Lung (tissue), 12 donors: Measurements from ENCODE around the gene MFAP4. TPM values are rescaled to one million over a fixed set of nuclear protein-coding genes. Genes with fewer than 3 reads are reported as not detected.

Experiments
- ATAC-seq: fragments of 200-7000 bp; cut with Tn5 transposase; one replicate; pipeline ENCODE4 v1.9.1; 2020; ENCODE audit warnings: moderate number of reproducible peaks; ENCODE audit not compliant: insufficient read depth, low FRiP score
- DNase-seq, 3 donors: peaks; one replicate each; pipeline ENCODE4 v3.0.0-alpha.2; 2013 to 2017
- H3K27ac ChIP-seq, 2 donors: one replicate each; pipeline ENCODE4 v1.5.1; 2013; ENCODE audit warnings: mild to moderate bottlenecking in 2 of 2, moderate library complexity in 2 of 2, control low read depth in 1 of 2, inconsistent platforms in 1 of 2, low read depth in 1 of 2, low read length in 1 of 2
- H3K27me3 ChIP-seq, 3 donors: one replicate each; pipeline ENCODE4 v1.5.1; 2013; ENCODE audit warnings: low read length in 2 of 3; ENCODE audit not compliant: control insufficient read depth in 3 of 3, insufficient read depth in 3 of 3
- H3K36me3 ChIP-seq, 4 donors: one replicate each; pipeline ENCODE4 v1.5.1; 2013; ENCODE audit warnings: low read length in 4 of 4, mild to moderate bottlenecking in 1 of 4, moderate library complexity in 1 of 4; ENCODE audit not compliant: control insufficient read depth in 4 of 4, insufficient read depth in 4 of 4
- H3K4me1 ChIP-seq, 5 donors: one replicate each; pipeline ENCODE4 v1.5.1; 2013; ENCODE audit warnings: low read length in 5 of 5, mild to moderate bottlenecking in 2 of 5, moderate library complexity in 1 of 5; ENCODE audit not compliant: control insufficient read depth in 5 of 5, insufficient read depth in 5 of 5
- H3K4me3 ChIP-seq: one replicate; pipeline ENCODE4 v1.5.1; 2013; ENCODE audit warnings: mild to moderate bottlenecking, control low read depth, moderate library complexity
- H3K9ac ChIP-seq, 2 donors: one replicate each; pipeline ENCODE4 v1.5.1; 2013; ENCODE audit warnings: low read length in 2 of 2, control low read depth in 1 of 2; ENCODE audit not compliant: insufficient read depth in 1 of 2
- H3K9me3 ChIP-seq, 4 donors: one replicate each; pipeline ENCODE4 v1.5.1; 2013; ENCODE audit warnings: low read length in 3 of 4, mild to moderate bottlenecking in 1 of 4, moderate library complexity in 1 of 4; ENCODE audit not compliant: control insufficient read depth in 4 of 4, insufficient read depth in 3 of 4
- WGBS, 2 donors: extraction: QIAGEN DNeasy Blood & Tissue Kit; methylation state at CpG; one replicate each; pipeline ENCODE4 v1.1.7; 2013; 5-methylcytosine and 5-hydroxymethylcytosine counted together
- polyA plus RNA-seq, 2 donors: library from polyadenylated mRNA; stranded (reverse); fragments of 200-250 nt; gene quantifications; one replicate each; pipeline ENCODE4 v1.2.1, GENCODE V29; 2013
- total RNA-seq, 2 donors: library from RNA; depleted of rRNA in 1 of 2; stranded (reverse); fragments of >200 nt in 1 of 2; gene quantifications; one replicate each; pipeline ENCODE4 v1.2.1, GENCODE V29; 2014 to 2021
- TF ChIP-seq, protein P1 (sequence below): IDR thresholded peaks from 2 replicates; pipeline ENCODE4 v1.5.1; 2012; ENCODE audit warnings: mild to moderate bottlenecking; ENCODE audit errors: control extremely low read depth, extremely low read depth
- donor health status: control.
- donor health status: control.
- donor health status: Bipolar disorder and iron deficiency.
- donor health status: healthy.
- donor health status: DM: yes; HTN: yes; CAD: no.

The MFAP4 gene
- total and polyA plus RNA-seq, 4 donors, result 45.7 to 156 (median 92.2) TPM

DNA sequence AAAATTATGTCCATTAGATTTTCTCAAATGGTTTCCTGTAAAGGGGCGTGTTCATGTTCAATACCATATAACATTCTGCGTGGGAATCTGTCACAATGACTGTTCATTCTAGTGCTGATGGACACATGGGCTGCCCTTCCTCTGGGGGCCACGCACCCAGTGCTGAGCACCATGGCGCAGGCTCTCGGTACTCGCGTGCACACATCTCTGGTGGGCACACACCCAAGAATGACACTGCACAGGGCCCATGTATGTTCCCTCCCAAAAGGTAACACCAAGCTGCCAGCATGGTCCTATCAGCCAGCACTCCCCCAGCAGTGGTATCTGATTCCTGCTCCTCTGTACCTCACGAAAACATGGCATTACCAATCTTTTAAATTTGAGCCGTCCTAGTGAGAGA lies 38.2 kb downstream of the MFAP4 start:
- 93 to 95% methylated on average over 9 of the region's 9 CpGs for WGBS, 2 donors
- Histone ChIP-seq H3K9me3 (no peaks in the 10 kb centered on the region), H3K4me3 (no peak overlapping the region), H3K9ac (no peak overlapping the region), H3K27me3 (no peaks in the 10 kb centered on the region), H3K27ac (no peak overlapping the region), H3K36me3 (peaks cover 0 to 2% (median 0%) of the 10 kb centered on the region in 4 donors), H3K4me1 (peaks cover 0 to 3% (median 0%) of the 10 kb centered on the region in 5 donors)
- ATAC-seq, result no peak
- TF ChIP-seq, protein P1, sequence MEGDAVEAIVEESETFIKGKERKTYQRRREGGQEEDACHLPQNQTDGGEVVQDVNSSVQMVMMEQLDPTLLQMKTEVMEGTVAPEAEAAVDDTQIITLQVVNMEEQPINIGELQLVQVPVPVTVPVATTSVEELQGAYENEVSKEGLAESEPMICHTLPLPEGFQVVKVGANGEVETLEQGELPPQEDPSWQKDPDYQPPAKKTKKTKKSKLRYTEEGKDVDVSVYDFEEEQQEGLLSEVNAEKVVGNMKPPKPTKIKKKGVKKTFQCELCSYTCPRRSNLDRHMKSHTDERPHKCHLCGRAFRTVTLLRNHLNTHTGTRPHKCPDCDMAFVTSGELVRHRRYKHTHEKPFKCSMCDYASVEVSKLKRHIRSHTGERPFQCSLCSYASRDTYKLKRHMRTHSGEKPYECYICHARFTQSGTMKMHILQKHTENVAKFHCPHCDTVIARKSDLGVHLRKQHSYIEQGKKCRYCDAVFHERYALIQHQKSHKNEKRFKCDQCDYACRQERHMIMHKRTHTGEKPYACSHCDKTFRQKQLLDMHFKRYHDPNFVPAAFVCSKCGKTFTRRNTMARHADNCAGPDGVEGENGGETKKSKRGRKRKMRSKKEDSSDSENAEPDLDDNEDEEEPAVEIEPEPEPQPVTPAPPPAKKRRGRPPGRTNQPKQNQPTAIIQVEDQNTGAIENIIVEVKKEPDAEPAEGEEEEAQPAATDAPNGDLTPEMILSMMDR, result no peak
- DNase-seq, result no peak

DNA sequence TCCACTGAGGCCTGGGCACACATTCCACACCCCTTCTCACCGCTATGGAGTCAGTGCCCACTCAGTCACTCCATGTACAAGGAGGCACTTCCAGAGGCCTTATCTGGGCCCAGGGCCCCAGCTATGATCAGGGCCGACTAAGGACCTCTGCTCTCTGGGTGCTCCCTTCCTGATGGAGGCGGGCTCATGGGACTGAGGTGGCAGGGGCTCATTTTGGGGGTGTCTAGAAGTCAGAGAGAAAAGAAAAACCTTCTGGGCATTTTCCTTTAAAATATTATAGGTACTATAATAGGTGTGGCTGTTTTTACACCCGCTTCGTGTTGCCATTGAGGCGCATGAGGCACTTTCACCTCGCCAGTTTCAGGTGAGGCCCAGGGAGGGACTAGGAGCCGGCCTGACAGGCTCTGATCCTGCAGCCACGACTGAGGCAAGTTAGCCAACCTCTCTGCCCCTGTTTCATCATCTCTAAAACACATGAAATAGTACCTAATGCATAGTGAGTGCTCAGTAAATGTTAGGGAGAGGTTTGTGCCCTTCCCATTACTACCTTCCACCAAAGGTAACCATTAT lies 38.8 kb downstream of the MFAP4 start:
- peaks cover 0 to 3% (median 0%) of the 10 kb centered on the region in 5 donors for H3K4me1 ChIP-seq
- TF ChIP-seq, protein P1, result no peak
- H3K36me3 ChIP-seq, result peaks cover 0 to 2% (median 0%) of the 10 kb centered on the region in 4 donors
- peak in 1 of 3 donors; percentile 9 for DNase-seq
- no peak overlapping the region for H3K9ac ChIP-seq
- no peaks in the 10 kb centered on the region for H3K9me3 ChIP-seq
- WGBS, 2 donors, result 85 to 88% methylated on average over 9 of the region's 9 CpGs
- no peak for ATAC-seq
- H3K27ac ChIP-seq, result no peak overlapping the region
- H3K27me3 ChIP-seq, result no peaks in the 10 kb centered on the region
- H3K4me3 ChIP-seq, result no peak overlapping the region

DNA sequence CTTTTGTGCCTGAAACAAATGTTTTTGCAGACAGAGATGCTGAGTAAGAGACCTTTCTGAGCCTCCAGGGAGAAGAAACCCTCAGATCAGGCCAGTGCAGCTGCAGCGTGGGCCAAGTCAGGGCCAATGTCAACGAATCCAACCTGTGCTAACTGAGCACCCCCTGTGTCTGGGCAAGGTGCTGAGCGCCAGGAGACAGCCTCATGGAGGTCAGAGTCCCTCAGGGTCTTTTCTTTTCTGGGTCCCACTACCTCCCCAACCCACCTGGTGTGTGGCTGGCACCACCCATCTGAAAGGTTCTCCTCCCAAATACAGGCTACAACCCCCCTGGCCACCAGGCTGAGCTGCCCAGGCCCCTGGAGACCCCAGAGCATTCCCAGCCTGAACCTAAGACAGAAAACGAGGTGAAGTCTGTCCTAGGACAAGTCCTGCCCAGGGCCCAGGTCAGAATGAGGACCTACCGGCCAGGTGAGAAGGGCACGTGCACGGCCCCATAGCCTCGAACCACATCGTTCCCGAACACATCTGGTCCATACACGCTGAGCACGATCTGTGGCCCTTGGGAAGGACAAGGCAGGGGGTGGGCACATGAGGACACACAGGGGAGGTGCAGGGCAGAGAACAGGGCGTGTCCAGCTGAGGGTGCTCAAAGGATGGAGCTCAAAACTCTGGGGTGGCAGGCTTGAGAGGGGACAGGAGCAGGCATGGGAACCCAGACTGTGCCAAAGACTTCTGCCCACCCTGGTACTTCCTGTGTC lies 39.5 kb downstream of the MFAP4 start:
- WGBS, 2 donors, result 89 to 97% methylated on average over 13 of the region's 13 CpGs
- no peak overlapping the region for H3K9ac ChIP-seq
- no peaks in the 10 kb centered on the region for H3K9me3 ChIP-seq
- ATAC-seq (no peak), DNase-seq (peak in 1 of 3 donors; percentile 9)
- no peaks in the 10 kb centered on the region for H3K27me3 ChIP-seq
- H3K4me3 ChIP-seq, result no peak overlapping the region
- peaks cover 0 to 2% (median 0%) of the 10 kb centered on the region in 4 donors for H3K36me3 ChIP-seq
- no peak overlapping the region for H3K27ac ChIP-seq
- H3K4me1 ChIP-seq, result peaks cover 0 to 6% (median 2%) of the 10 kb centered on the region in 5 donors
- TF ChIP-seq, protein P1, result no peak
